Colonic mucosa (tissue), 4 donors: ENCODE measurements around the gene NDUFB7. TPM values are rescaled to one million over a fixed set of nuclear protein-coding genes. Genes with fewer than 3 reads are reported as not detected.
"Not testable (repeated sequence)": the region's sequence is repeated elsewhere in the genome, so short reads cannot be mapped to it uniquely, and the experiment has no call there.

Experiments
- DNase-seq: peaks from one replicate; pipeline ENCODE4 v3.0.0-alpha.2; 2020
- H3K27ac ChIP-seq: fragments of 200-600 bp; one replicate; pipeline ENCODE4 v1.8.0; 2021
- H3K27me3 ChIP-seq: fragments of 200-600 bp; one replicate; pipeline ENCODE4 v1.8.0; 2021
- H3K36me3 ChIP-seq: fragments of 200-600 bp; one replicate; pipeline ENCODE4 v1.8.0; 2021
- H3K4me1 ChIP-seq: fragments of 200-600 bp; one replicate; pipeline ENCODE4 v1.8.0; 2021; ENCODE audit warnings: mild to moderate bottlenecking
- H3K4me3 ChIP-seq: fragments of 200-600 bp; one replicate; pipeline ENCODE4 v1.8.0; 2021
- H3K9ac ChIP-seq, 2 donors: one replicate each; pipeline ENCODE4 v1.7.0; 2013; ENCODE audit warnings: control low read depth in 2 of 2, low read depth in 2 of 2, low read length in 2 of 2
- H3K9me3 ChIP-seq: fragments of 200-600 bp; one replicate; pipeline ENCODE4 v1.8.0; 2021
- CTCF ChIP-seq: fragments of 200-600 bp; IDR thresholded peaks from one replicate; pipeline ENCODE4 v1.8.0; 2022; ENCODE audit warnings: antibody characterized with exemption, mild to moderate bottlenecking
- intact Hi-C: fragments of 100-400 bp; cut with DNase I; formaldehyde crosslinking; loops from one replicate; pipeline ENCODE4 v1.14.1; 2022
- total RNA-seq, 2 donors: library from RNA; stranded (reverse); fragmentation: NEBNext Ultra II Directional in 1 of 2; extraction: Animal tissue kit (Norgen Biotek cat#: 25700) in 1 of 2; gene quantifications; one replicate each; pipeline ENCODE4 v1.2.1, GENCODE V29; 2021
- donor health status: healthy.
- donor health status: DM: no; HTN: no; CAD: no.
- donor health status: DM: no; HTN: no; CAD: no.

NDUFB7 gene
- total RNA-seq, 2 donors from 2014 or later = 216 to 302 TPM

- Histone ChIP-seq H3K27ac (no peak overlapping the region), H3K4me3 (no peak overlapping the region), H3K9me3 (no peaks in the 10 kb centered on the region), H3K36me3 (no peaks in the 10 kb centered on the region), H3K9ac (no peak overlapping the region), H3K4me1 (no peaks in the 10 kb centered on the region), H3K27me3 (no peaks in the 10 kb centered on the region)
- DNase-seq = no peak
- TF ChIP-seq CTCF = no peak
- intact Hi-C loops = no loop called here
Measured at GRCh38 chr19:14595558-14595957, 23.7 kb upstream of the NDUFB7 start.

DNA sequence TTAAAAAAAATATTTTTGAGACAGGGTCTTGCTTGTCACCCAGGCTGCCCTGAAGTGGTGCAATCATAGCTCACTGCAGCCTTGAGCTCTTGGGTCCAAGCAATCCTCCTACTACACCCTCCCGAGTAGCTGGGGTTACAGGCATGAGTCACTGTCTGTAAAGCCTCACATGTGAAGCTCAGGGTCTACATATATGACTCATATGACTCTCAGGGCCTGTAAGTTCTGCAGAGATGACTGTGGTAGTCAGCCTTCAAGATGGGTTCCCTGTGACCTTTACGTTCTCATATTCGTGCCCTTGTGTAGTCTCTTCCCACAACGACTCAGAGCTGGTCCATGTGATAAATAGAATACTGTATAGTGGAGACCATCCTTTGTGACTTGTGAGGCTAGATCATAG, 17.6 kb upstream of the NDUFB7 start:
- H3K4me3 ChIP-seq, H3K36me3 ChIP-seq, H3K4me1 ChIP-seq, H3K9ac ChIP-seq, H3K27ac ChIP-seq, intact Hi-C loops, H3K27me3 ChIP-seq, H3K9me3 ChIP-seq, DNase-seq: not testable (repeated sequence)

GRCh38 chr19:14585187-14585586, 13.3 kb upstream of the NDUFB7 start:
- H3K9me3 ChIP-seq, H3K27me3 ChIP-seq, H3K27ac ChIP-seq, H3K4me3 ChIP-seq, H3K4me1 ChIP-seq, H3K36me3 ChIP-seq, DNase-seq, H3K9ac ChIP-seq, intact Hi-C loops: not testable (repeated sequence)

DNA sequence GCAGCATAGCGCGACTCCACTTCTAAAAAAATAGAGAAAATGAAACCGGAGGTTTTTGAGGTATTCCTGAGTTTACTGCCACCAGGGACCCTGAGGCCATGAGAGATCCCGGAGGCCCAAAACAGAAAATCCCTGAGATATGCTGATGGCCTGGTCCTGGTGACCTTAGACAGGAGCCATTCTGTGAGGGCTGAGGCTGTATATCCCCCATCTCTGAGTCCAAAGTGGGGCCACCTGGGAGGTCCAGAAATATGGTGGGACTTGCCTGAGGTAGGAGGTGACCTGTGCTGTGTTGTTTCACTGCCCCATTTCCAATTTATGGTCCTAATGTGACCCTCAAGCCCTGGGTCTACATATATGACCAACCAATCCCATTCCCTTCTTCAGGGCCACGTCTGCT, 12.5 kb upstream of the NDUFB7 start:
- H3K27me3 ChIP-seq, H3K27ac ChIP-seq, H3K36me3 ChIP-seq, H3K4me3 ChIP-seq, H3K9me3 ChIP-seq, H3K4me1 ChIP-seq, DNase-seq, H3K9ac ChIP-seq: not testable (repeated sequence)
- intact Hi-C loops = loop anchor here (5.0 kb wide), 1 partner anchor 98 kb away; no protein-coding TSS in a partner anchor

GRCh38 chr19:14582894-14583340, 11.1 kb upstream of the NDUFB7 start, which contains the start of gene CLEC17A:
TSS of gene CLEC17A (plus strand) at chr19:14583084. CDS start at chr19:14583161, 77 bp downstream.
- TF ChIP-seq CTCF = no peak
- Histone ChIP-seq H3K4me3 (no peak within 1 kb of the TSS), H3K27me3 (no peaks in the 10 kb centered on the region), H3K9ac (no peak within 1 kb of the TSS), H3K4me1 (no peaks in the 10 kb centered on the region), H3K9me3 (no peaks in the 10 kb centered on the region), H3K27ac (no peak within 1 kb of the TSS), H3K36me3 (no peaks in the 10 kb centered on the region)
- no peak for DNase-seq
- intact Hi-C loops = loop anchor here (5.0 kb wide), 1 partner anchor 99 kb away; no protein-coding TSS in a partner anchor

- H3K9me3 ChIP-seq = no peaks in the 10 kb centered on the region
- intact Hi-C loops = loop anchor here (5.0 kb wide), 1 partner anchor 102 kb away; no protein-coding TSS in a partner anchor
- TF ChIP-seq CTCF = no peak
- no peaks in the 10 kb centered on the region for H3K4me1 ChIP-seq
- no peak for DNase-seq
- no peaks in the 10 kb centered on the region for H3K27me3 ChIP-seq
- H3K4me3 ChIP-seq = no peak overlapping the region
- no peak overlapping the region for H3K27ac ChIP-seq
- H3K9ac ChIP-seq = no peak overlapping the region
- H3K36me3 ChIP-seq = no peaks in the 10 kb centered on the region
Measured at GRCh38 chr19:14580623-14581237, 8.9 kb upstream of the NDUFB7 start.

DNA sequence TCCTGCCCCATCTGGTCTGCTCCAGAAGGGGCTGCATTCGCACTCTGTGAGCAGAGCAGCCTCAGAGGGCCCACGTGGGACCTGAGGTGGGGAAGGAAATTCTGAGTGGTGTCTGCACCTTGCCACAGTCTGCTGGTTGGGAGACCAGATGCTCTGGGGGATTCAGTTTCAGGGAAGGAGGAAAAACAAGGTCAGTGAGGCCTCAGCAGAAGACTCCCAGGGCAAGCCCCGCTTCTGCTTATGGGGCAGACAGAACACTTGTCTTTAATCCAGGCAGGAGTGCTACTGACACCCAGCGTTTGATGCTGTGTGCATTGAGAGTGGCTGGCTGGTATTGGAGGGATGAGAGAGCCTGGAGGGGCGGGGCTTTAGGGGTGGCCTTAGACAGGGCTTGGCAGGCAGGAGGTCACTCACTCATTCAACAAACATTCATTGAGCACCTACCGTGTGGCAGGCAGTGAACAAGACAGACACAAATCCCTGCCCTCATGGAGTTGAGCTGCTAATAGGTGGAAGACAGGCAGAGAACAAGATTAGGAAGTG, 6.1 kb upstream of the NDUFB7 start:
- DNase-seq = no peak
- intact Hi-C loops = no loop called here
- no peaks in the 10 kb centered on the region for H3K4me1 ChIP-seq
- H3K9me3 ChIP-seq = no peaks in the 10 kb centered on the region
- H3K36me3 ChIP-seq = no peaks in the 10 kb centered on the region
- no peak overlapping the region for H3K9ac ChIP-seq
- H3K4me3 ChIP-seq = no peak overlapping the region
- H3K27me3 ChIP-seq = no peaks in the 10 kb centered on the region
- no peak overlapping the region for H3K27ac ChIP-seq
- TF ChIP-seq CTCF = no peak
